NT2/D1 (cell line): ENCODE measurements around the gene ASXL1.
A peak's percentile ranks its signal among the peaks of the same experiment; 100 is the strongest.

Source experiments
- DNase-seq: peaks from one replicate; pipeline ENCODE4 v3.0.0-alpha.2; 2011; ENCODE audit warnings: low read depth, low spot score
- H3K27me3 ChIP-seq: 2 replicates; pipeline ENCODE4 v1.6.0; 2011; ENCODE audit warnings: mild to moderate bottlenecking; ENCODE audit not compliant: insufficient read length, insufficient read depth
- H3K36me3 ChIP-seq: 2 replicates; pipeline ENCODE4 v1.6.1; 2011; ENCODE audit warnings: mild to moderate bottlenecking, low read length, mixed read lengths; ENCODE audit not compliant: insufficient read depth, insufficient read length
- H3K4me1 ChIP-seq: 2 replicates; pipeline ENCODE4 v1.5.1; 2011; ENCODE audit not compliant: insufficient read depth, insufficient read length
- H3K4me3 ChIP-seq: 2 replicates; pipeline ENCODE4 v1.5.1; 2011; ENCODE audit warnings: low read depth; ENCODE audit not compliant: insufficient read length
- H3K9ac ChIP-seq: 2 replicates; pipeline ENCODE4 v1.6.0; 2011; ENCODE audit warnings: low read depth; ENCODE audit not compliant: insufficient read length
- H3K9me3 ChIP-seq: 2 replicates; pipeline ENCODE4 v1.5.1; 2011; ENCODE audit warnings: mild to moderate bottlenecking, low read length; ENCODE audit not compliant: insufficient read depth
- SUZ12 ChIP-seq: IDR thresholded peaks from 2 replicates; pipeline ENCODE4 v1.6.1; 2011; ENCODE audit not compliant: insufficient read length, insufficient read depth; ENCODE audit errors: extremely low read depth
- YY1 ChIP-seq: IDR thresholded peaks from 2 replicates; pipeline ENCODE4 v1.6.1; 2011; ENCODE audit not compliant: insufficient read length, insufficient read depth
- ZNF274 ChIP-seq: IDR thresholded peaks from 2 replicates; pipeline ENCODE4 v1.6.1; 2011; ENCODE audit warnings: mild to moderate bottlenecking, low read depth, low read length

The ASXL1 gene

DNA sequence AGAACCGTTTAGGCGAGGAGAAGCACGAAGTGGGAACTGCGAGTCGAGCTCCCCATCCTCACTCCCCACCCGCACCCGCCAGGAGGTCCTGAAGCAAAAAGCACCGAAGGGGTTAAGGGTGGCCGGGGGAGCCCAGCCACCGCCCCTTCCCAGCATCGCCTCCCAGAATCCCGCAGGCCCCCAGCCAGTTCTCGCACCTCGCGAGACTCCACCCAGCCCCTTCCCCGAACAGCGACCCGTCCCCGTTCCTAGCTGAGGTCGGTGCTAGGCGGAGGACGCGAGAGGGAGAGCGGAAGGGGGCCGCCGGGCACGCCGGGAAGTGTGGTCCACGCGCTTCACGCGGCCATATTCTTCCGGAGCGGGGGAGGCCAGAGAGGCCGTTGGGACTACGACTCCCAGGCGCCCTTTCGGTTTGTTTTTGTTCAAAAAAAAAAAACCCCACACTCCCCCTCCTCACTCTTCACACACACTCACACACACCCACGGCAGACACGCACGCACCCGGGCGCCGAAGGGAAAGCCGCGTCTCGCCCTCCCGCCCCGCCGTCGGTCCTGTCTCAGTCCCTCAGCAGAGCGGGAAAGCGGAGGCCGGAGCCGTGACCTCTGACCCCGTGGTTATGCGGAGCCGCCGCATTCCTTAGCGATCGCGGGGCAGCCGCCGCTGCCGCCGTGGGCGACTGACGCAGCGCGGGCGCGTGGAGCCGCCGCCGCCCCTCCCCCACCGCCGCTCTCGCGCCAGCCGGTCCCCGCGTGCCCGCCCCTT is at the start of gene ASXL1:
TSS of gene ASXL1 (plus strand) at position 463 of the 763 bp plus-strand sequence. CDS start 445 bp downstream, outside the sequence.
- peak; percentile 82 for TF ChIP-seq YY1
- TF ChIP-seq SUZ12, result no peak
- no peaks in the 10 kb centered on the region for H3K9me3 ChIP-seq
- H3K9ac ChIP-seq, result peak within 1 kb of the TSS; percentile 85
- H3K27me3 ChIP-seq, result peaks cover 19% of the 10 kb centered on the region
- no peaks in the 10 kb centered on the region for H3K4me1 ChIP-seq
- peak within 1 kb of the TSS; percentile 73 for H3K4me3 ChIP-seq
- peaks cover 3% of the 10 kb centered on the region for H3K36me3 ChIP-seq
- peak; percentile 94 for DNase-seq

DNA sequence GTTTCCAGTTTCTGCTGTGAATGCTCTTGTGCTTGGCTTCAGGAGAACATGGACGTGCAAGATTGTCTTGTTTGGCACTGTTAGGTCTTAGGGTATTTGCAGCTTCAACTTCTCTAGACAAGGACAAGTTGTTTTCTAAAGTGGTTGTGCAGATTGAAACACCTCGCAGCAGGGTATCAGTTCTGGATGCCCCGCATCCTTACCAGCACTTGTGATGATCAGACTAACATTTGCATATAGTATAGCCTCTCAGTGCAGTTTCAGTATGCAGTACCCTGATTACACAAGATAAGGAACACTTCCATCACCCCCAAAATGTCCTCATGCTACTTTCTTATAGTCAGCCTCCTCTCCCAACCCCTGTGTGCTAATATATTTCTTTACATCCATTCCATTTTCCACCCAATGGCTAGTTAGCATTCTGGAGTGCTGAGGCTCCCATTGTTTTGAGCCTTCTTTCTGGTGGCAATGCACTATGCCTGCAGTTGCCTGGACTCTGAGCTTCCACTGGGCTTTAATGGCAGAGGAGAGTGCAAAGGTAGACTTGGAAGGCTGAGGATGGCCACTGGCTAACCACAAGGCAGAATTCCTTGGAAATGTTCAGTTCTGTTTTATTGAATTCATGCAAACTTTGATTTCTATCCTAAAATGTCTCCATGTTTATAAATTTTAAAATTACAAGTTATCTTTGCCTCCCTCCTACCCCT is 45.3 kb upstream of the ASXL1 start:
- Histone ChIP-seq H3K9ac (no peak overlapping the region), H3K27me3 (no peaks in the 10 kb centered on the region), H3K9me3 (no peaks in the 10 kb centered on the region), H3K4me3 (no peak overlapping the region), H3K36me3 (peaks cover 34% of the 10 kb centered on the region), H3K4me1 (no peaks in the 10 kb centered on the region)
- TF ChIP-seq YY1 (no peak), ZNF274 (no peak), SUZ12 (no peak)
- no peak for DNase-seq

DNA sequence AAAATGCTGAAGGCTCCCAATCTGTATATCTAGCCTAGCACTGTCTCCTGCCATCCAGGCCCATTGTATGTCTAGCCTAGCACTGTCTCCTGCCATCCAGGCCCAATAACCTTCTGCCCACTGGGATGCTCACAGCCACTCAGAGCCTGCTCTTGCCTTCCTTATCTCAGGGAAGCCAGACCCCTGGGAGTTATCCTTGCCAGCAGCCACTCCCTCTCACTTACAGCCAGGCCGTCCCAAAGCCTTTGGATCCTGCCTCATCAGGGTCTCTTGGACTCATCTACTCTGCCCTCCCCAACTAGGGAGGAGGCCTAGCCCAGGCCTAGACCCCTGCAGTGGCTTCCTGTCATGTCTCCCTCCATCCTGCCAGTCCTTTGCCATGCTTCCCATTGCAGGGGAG is 43.4 kb upstream of the ASXL1 start:
- Histone ChIP-seq H3K36me3 (peaks cover 36% of the 10 kb centered on the region), H3K4me3 (no peak overlapping the region), H3K9me3 (no peaks in the 10 kb centered on the region), H3K9ac (no peak overlapping the region), H3K4me1 (no peaks in the 10 kb centered on the region), H3K27me3 (no peaks in the 10 kb centered on the region)
- DNase-seq, result no peak
- TF ChIP-seq ZNF274 (no peak), YY1 (no peak), SUZ12 (no peak)

DNA sequence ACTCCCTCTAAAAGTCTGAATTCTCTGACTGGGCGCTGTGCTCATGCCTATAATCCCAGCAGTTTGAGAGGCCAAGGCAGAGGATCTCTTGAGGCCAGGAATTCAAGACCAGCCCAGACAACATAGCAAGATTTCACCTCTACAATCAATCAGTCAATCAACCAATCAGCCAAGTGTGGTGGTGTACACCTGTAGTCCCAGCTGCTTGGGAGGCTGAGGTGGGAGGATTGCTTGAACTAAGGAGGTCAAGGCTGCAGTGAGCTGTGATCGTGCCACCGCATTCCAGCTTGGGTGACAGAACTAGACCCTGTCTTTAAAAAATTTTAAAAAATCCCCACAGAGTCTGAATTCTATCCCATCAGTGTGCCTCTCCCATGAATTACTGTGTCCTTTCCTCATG is 42.7 kb upstream of the ASXL1 start:
- DNase-seq, result no peak
- TF ChIP-seq YY1 (no peak), SUZ12 (no peak), ZNF274 (no peak)
- H3K9me3 ChIP-seq, result no peaks in the 10 kb centered on the region
- no peaks in the 10 kb centered on the region for H3K4me1 ChIP-seq
- H3K9ac ChIP-seq, result no peak overlapping the region
- H3K36me3 ChIP-seq, result peaks cover 30% of the 10 kb centered on the region
- H3K27me3 ChIP-seq, result no peaks in the 10 kb centered on the region
- no peak overlapping the region for H3K4me3 ChIP-seq

DNA sequence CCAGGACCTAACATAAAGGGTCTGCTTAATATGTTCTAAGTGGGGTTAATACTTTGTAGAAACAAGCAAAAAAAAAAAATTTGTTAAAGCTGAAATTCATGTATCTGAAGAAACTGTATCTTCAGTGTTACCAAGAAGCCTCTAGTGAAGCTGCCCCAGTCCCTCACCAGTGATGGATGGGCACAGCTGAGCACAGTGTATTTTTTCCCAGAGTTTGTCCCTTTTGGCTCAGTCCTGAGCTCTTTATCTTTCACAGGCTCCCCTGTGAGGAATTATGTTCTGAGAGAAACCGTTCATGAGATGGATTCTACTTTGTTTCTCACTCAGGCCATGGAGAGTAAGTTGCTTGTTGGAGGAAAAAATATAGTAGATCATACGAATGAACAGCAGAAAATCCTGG is 42.2 kb upstream of the ASXL1 start:
- Histone ChIP-seq H3K9me3 (no peaks in the 10 kb centered on the region), H3K27me3 (no peaks in the 10 kb centered on the region), H3K4me1 (no peaks in the 10 kb centered on the region), H3K9ac (no peak overlapping the region), H3K36me3 (peaks cover 25% of the 10 kb centered on the region), H3K4me3 (no peak overlapping the region)
- TF ChIP-seq ZNF274, result no peak
- no peak for TF ChIP-seq YY1
- TF ChIP-seq SUZ12, result no peak
- DNase-seq, result no peak

DNA sequence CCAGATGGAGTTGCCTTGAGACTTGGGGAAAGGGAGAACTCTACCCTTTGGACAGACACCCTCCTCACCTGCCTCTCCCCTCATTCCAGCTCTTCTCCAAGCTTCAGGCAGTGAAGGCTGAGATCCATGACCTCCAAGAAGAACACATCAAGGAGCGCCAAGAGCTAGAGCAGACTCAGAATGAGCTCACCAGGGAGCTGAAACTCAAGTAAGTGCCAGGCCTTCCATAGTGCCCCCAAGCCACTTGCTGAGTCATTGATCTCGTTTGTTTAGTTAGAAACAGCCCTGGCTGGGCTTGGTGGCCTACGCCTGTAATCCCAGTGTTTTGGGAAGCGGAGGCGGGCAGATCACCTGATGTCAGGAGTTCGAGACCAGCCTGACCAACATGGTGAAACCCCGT is 41.5 kb upstream of the ASXL1 start:
- no peaks in the 10 kb centered on the region for H3K9me3 ChIP-seq
- no peak for TF ChIP-seq SUZ12
- TF ChIP-seq YY1, result no peak
- no peak for TF ChIP-seq ZNF274
- no peak for DNase-seq
- no peak overlapping the region for H3K4me3 ChIP-seq
- peaks cover 22% of the 10 kb centered on the region for H3K36me3 ChIP-seq
- H3K9ac ChIP-seq, result no peak overlapping the region
- H3K4me1 ChIP-seq, result no peaks in the 10 kb centered on the region
- H3K27me3 ChIP-seq, result no peaks in the 10 kb centered on the region

DNA sequence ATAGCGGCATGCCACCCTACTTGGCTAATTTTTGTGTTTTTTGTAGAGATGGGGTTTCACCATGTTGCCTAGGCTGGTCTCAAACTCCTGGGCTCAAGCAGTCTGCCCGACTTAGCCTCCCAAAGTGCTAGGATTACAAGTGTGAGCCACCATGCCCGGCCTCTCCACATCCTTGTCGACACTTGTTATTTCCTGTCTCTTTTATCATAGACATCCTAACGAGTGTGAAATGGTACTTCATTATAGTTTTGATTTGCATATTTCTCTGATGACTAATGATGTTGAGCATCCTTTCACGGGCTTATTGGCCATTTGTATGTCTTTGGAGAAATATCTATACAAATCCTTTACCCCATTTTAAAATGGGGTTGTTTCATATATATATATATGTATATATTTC is 39.0 kb upstream of the ASXL1 start:
- H3K27me3 ChIP-seq, result no peaks in the 10 kb centered on the region
- H3K4me1 ChIP-seq, result no peaks in the 10 kb centered on the region
- peaks cover 19% of the 10 kb centered on the region for H3K36me3 ChIP-seq
- TF ChIP-seq YY1, result no peak
- TF ChIP-seq ZNF274, result no peak
- no peak for TF ChIP-seq SUZ12
- no peak for DNase-seq
- no peak overlapping the region for H3K9ac ChIP-seq
- no peaks in the 10 kb centered on the region for H3K9me3 ChIP-seq
- no peak overlapping the region for H3K4me3 ChIP-seq
